Panc1 (cell line): ENCODE results near the gene FUT7. TPM values are rescaled to one million over a fixed set of nuclear protein-coding genes. Genes with fewer than 3 reads are reported as not detected.

ENCODE experiments used
- ATAC-seq: fragments of 200-7000 bp; cut with Tn5 transposase; 2 replicates; pipeline ENCODE4 v1.9.1; 2020; ENCODE audit warnings: mild to moderate bottlenecking, moderate library complexity
- BruUV-seq: library from RNA; stranded (reverse); fragments of 400-500 nt; replicated peaks from 2 replicates; lab custom pipeline; 2021; lab: Mats Ljungman, UMichigan
- CTCF ChIA-PET: fragments of 300-600 bp; sonication (Branson Sonifier 250); formaldehyde crosslinking; loops from one replicate; lab custom pipeline; 2022; ENCODE audit warnings: antibody characterized with exemption; lab: Charles Lee
- POLR2A ChIA-PET: fragments of 300-600 bp; sonication (Branson Sonifier 250); formaldehyde crosslinking; loops from one replicate; lab custom pipeline; 2022; ENCODE audit warnings: antibody characterized with exemption; lab: Charles Lee
- DNase-seq: peaks from one replicate; pipeline ENCODE4 v3.0.0-alpha.2; 2010; ENCODE audit warnings: low read depth, low spot score
- H3K27ac ChIP-seq: 2 replicates; pipeline ENCODE4 v1.5.1; 2011; ENCODE audit warnings: mild to moderate bottlenecking, low read length, inconsistent platforms
- H3K27me3 ChIP-seq: fragments of 200-500 bp; sonication (Bioruptor generic); 2 replicates; pipeline ENCODE4 v1.6.0; 2014; ENCODE audit warnings: low read length, inconsistent platforms; ENCODE audit not compliant: control insufficient read depth, insufficient read depth
- H3K36me3 ChIP-seq: fragments of 200-500 bp; sonication (Bioruptor generic); 2 replicates; pipeline ENCODE4 v1.5.1; 2014; ENCODE audit warnings: inconsistent platforms, mild to moderate bottlenecking, low read length, moderate library complexity; ENCODE audit not compliant: control insufficient read depth, insufficient read depth
- H3K4me1 ChIP-seq: 2 replicates; pipeline ENCODE4 v1.5.1; 2011; ENCODE audit warnings: inconsistent platforms, mild to moderate bottlenecking, low read length, moderate library complexity; ENCODE audit not compliant: control insufficient read depth, insufficient read depth
- H3K4me3 ChIP-seq, 2 experiments: 2 replicates each; pipeline ENCODE4 v1.5.1; 2011 to 2012; ENCODE audit warnings: low read depth in 2 of 2, low read length in 2 of 2, mild to moderate bottlenecking in 2 of 2, inconsistent platforms in 1 of 2, moderate library complexity in 1 of 2
- H3K9me3 ChIP-seq: fragments of 200-500 bp; sonication (Bioruptor generic); 2 replicates; pipeline ENCODE4 v1.5.1; 2014; ENCODE audit warnings: low read depth, mild to moderate bottlenecking, inconsistent platforms, low read length, moderate library complexity; ENCODE audit not compliant: control insufficient read depth, insufficient read depth
- CTCF ChIP-seq: fragments of 450-650 bp; IDR thresholded peaks from 2 replicates; pipeline ENCODE4 v1.5.1; 2017; ENCODE audit warnings: mild to moderate bottlenecking
- POLR2AphosphoS5 ChIP-seq: IDR thresholded peaks from 2 replicates; pipeline ENCODE4 v1.6.1; 2012; ENCODE audit warnings: mild to moderate bottlenecking, low read depth, low read length, moderate library complexity
- REST ChIP-seq, 2 experiments: IDR thresholded peaks; 2 replicates each; pipeline ENCODE4 v1.6.1; 2011 to 2012; ENCODE audit warnings: low read depth in 2 of 2, control low read depth in 1 of 2, low read length in 1 of 2, mild to moderate bottlenecking in 1 of 2, moderate library complexity in 1 of 2; ENCODE audit not compliant: insufficient read depth in 1 of 2
- SIN3A ChIP-seq: IDR thresholded peaks from 2 replicates; pipeline ENCODE4 v1.6.1; 2012; ENCODE audit warnings: low read depth, mild to moderate bottlenecking, low read length, moderate library complexity, borderline replicate concordance; ENCODE audit not compliant: insufficient read depth
- TCF7L2 ChIP-seq: IDR thresholded peaks from 2 replicates; pipeline ENCODE4 v1.6.1; 2011; ENCODE audit warnings: mild to moderate bottlenecking, low read depth, low read length, inconsistent platforms
- in situ Hi-C: cut with HindIII; loops from 2 replicates; pipeline ENCODE4 v1.10.0; 2016; ENCODE audit warnings: low sequenced_read_pairs, low pct_unique_long_range_greater_than_20kb
- intact Hi-C: fragments of 100-400 bp; cut with micrococcal nuclease; formaldehyde crosslinking; loops from one replicate; pipeline ENCODE4 v1.10.0; 2022; ENCODE audit not compliant: unreplicated experiment
- total RNA-seq: library from RNA; stranded (reverse); gene quantifications from one replicate; pipeline ENCODE4 v1.2.1, GENCODE V29; 2021; ENCODE audit not compliant: unreplicated experiment

The FUT7 gene
- total RNA-seq, 1 experiment from 2014 or later, result not detected

- intact Hi-C loops, result loop anchor here (10.0 kb wide), 1 partner anchor 85 kb away; the partner anchor contains the start of genes C8G and FBXW5
- no peak overlapping the region for H3K4me3 ChIP-seq
- H3K4me1 ChIP-seq, result peaks cover 27% of the 10 kb centered on the region
- POLR2A ChIA-PET, result no interaction called here
- H3K9me3 ChIP-seq, result no peaks in the 10 kb centered on the region
- no TSS peak for BruUV-seq
- in situ Hi-C loops, result no loop called here
- ATAC-seq (no peak), DNase-seq (no peak)
- no peak overlapping the region for H3K27ac ChIP-seq
- no peaks in the 10 kb centered on the region for H3K27me3 ChIP-seq
- CTCF ChIA-PET, result interaction anchor here (0.6 to 1.4 kb wide), 12 partner anchors 8 to 240 kb away, joined by 3 to 14 read pairs (median 4); partner anchors contain the start of gene CLIC3
- H3K36me3 ChIP-seq, result no peaks in the 10 kb centered on the region
- TF ChIP-seq REST (IDR thresholded peaks at IDR 0.05; ENCODE audit: insufficient read depth in 1 of 2, low read depth in 2 of 2, low read length in 1 of 2) (no peak), SIN3A (no peak), POLR2AphosphoS5 (no peak), CTCF (no peak), TCF7L2 (no peak)
Measured at GRCh38 chr9:137030006-137030405, 1.9 kb downstream of the FUT7 start.

- CTCF ChIA-PET, result interaction anchor here (0.6 to 1.4 kb wide), 12 partner anchors 9 to 239 kb away, joined by 3 to 14 read pairs (median 4); partner anchors contain the start of gene CLIC3
- H3K27ac ChIP-seq, result no peak overlapping the region
- in situ Hi-C loops, result no loop called here
Measured at GRCh38 chr9:137029058-137029936, 2.6 kb downstream of the FUT7 start.

More at GRCh38 chr9:137029058-137029936, 2.6 kb downstream of the FUT7 start:
- Histone ChIP-seq H3K9me3 (no peaks in the 10 kb centered on the region), H3K4me1 (peaks cover 22% of the 10 kb centered on the region; the same call in 1 of the 2 replicates), H3K27me3 (no peaks in the 10 kb centered on the region), H3K4me3 (peak overlapping the region in 1 of 2 experiments; percentile 53; a peak in 2 of 4 replicates), H3K36me3 (no peaks in the 10 kb centered on the region)
- intact Hi-C loops, result no loop called here
- no peak for TF ChIP-seq SIN3A
- TF ChIP-seq CTCF, result peak; percentile 92
- ATAC-seq (peak; percentile 80), DNase-seq (peak; percentile 25)
- POLR2A ChIA-PET, result no interaction called here
- no TSS peak for BruUV-seq
